Globus pallidus (tissue), 1 donor: Measurements from ENCODE around the gene PCDHB10.
"Not testable (repeated sequence)": the region's sequence is repeated elsewhere in the genome, so short reads cannot be mapped to it uniquely, and the experiment has no call there.

Experiments used
- DNase-seq: peaks from one replicate; pipeline ENCODE4 v3.0.0-alpha.2; 2015; ENCODE audit warnings: low spot score

PCDHB10 gene

GRCh38 chr5:141192110-141192725 lies at the start of gene PCDHB10:
PCDHB10 (plus strand) TSS chr5:141192353; CDS start chr5:141192553, 200 bp downstream.
- peak; percentile 27 for DNase-seq

GRCh38 chr5:141149812-141150211 lies 42.3 kb upstream of the PCDHB10 start, which contains the start of gene PCDHB6:
PCDHB6 (plus strand) TSS chr5:141150057; CDS start chr5:141150258, 201 bp downstream.
- no peak for DNase-seq

DNA sequence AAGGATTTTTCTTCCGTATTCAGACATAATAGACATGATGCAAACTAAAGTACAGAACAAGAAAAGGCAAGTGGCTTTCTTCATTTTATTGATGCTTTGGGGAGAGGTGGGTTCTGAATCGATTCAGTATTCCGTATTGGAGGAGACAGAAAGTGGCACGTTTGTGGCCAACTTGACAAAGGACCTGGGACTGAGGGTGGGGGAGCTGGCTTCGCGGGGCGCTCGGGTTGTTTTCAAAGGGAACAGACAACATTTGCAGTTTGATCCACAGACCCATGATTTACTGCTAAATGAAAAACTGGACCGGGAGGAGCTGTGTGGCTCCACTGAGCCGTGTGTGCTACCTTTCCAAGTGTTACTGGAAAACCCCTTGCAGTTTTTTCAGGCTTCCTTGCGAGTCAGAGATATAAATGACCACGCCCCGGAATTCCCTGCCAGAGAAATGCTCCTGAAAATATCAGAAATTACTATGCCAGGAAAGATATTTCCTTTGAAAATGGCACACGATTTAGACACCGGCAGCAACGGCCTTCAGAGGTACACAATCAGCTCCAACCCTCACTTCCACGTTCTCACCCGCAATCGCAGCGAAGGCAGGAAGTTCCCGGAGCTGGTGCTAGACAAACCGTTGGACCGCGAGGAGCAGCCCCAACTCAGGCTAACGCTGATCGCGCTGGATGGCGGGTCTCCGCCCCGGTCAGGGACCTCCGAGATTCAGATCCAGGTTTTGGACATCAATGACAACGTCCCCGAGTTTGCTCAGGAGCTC lies 41.7 kb upstream of the PCDHB10 start:
- no peak for DNase-seq

DNA sequence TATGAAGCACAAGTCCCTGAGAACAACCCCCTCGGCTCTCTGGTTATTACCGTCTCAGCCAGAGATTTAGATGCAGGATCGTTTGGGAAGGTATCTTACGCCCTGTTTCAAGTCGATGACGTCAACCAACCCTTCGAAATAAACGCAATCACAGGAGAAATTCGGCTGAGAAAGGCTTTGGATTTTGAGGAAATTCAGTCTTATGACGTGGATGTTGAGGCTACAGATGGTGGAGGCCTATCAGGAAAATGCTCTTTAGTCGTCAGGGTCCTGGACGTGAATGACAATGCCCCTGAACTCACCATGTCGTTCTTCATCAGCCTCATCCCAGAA lies 41.2 kb upstream of the PCDHB10 start:
- DNase-seq = no peak

- DNase-seq = not testable (repeated sequence)
These were observed 40.5 kb upstream of the PCDHB10 start for GRCh38 chr5:141151632-141152031.

GRCh38 chr5:141152096-141152495 lies 40.1 kb upstream of the PCDHB10 start:
- DNase-seq = not testable (repeated sequence)

DNA sequence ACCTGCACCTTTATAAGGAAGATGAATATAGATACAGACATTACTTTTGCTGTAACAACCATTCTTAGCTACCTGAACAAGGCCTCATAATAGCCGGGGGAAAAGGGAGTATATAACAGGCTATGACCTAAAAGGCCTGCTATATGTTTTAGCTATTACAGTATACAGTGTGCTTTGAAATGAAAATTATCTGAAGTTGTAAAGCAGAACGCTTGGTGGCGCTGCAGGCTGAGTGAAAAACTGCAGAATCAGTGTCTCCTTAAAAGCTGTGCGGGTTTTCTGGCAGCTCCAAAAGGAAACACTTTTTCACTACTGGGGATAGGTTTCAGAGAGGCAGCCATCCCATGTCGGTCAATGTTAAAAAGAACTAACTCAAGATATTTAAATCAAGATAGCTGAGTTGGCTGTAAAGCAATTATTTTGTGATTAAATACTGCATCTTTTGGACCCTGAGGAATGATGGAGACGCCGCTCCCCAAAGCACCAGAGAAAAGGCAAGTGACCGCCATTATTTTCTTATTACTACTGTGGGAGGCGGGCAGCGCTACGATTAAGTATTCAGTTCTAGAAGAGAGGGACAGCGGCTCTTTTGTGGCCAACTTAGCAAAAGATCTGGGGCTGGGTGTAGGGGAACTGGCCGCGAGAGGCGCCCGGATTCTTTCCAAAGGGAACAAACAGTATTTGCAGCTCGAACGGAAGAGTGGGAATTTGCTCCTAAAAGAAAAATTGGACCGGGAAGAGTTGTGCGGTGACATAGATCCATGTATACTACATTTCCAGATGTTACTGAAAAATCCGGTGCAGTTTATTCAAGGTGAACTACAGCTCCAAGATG lies 36.4 kb upstream of the PCDHB10 start:
- DNase-seq = no peak

DNA sequence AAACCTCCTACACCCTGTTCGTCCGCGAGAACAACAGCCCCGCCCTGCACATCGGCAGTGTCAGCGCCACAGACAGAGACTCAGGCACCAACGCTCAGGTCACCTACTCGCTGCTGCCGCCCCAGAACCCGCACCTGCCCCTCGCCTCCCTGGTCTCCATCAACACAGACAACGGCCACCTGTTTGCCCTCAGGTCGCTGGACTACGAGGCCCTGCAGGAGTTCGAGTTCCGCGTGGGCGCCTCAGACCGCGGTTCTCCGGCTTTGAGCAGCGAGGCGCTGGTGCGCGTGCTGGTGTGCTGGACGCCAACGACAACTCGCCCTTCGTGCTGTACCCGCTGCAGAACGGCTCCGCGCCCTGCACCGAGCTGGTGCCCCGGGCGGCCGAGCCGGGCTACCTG lies 34.8 kb upstream of the PCDHB10 start:
- not testable (repeated sequence) for DNase-seq

DNA sequence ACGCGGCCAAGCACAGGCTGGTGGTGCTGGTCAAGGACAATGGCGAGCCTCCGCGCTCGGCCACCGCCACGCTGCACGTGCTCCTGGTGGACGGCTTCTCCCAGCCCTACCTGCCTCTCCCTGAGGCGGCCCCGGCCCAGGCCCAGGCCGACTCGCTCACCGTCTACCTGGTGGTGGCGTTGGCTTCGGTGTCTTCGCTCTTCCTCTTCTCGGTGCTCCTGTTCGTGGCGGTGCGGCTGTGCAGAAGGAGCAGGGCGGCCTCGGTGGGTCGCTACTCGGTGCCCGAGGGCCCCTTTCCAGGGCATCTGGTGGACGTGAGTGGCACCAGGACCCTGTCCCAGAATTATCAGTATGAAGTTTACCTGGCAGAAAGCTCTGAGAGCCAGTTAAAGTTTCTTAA lies 34.3 kb upstream of the PCDHB10 start:
- DNase-seq = not testable (repeated sequence)

DNA sequence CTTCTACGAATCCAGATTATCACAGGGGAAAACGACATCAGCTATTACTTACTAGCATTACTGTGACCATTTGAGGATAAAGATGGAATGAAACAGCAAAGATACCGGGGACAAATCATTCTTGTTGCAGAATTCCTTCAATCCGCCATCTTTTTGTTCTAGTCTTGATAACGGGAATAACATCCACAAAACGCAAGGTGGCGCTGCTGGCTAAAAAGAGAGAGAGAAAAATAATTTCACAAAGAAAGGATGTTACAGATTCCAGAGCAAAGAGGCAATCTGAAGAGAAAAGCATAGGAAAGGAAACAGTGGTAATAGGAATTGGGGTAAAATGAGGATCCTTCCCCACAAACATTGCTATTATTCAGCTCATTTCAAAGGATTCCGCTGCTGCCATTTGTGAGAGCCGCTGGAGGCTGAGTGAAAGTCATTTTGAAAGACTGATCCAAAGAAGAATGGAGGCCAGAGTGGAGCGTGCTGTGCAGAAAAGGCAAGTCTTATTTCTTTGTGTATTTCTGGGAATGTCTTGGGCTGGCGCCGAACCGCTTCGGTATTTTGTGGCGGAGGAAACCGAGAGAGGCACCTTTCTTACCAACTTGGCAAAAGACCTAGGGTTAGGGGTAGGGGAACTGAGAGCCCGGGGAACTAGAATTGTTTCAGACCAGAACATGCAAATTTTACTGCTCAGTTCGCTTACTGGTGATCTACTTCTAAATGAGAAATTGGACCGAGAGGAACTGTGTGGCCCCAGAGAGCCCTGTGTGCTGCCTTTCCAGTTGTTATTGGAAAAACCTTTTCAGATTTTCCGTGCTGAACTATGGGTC lies 19.6 kb upstream of the PCDHB10 start, which contains the start of gene PCDHB7:
Gene PCDHB7, plus strand, starts transcription at position 264 of the 824 bp plus-strand sequence. Its CDS starts 192 bp downstream, at position 456.
- DNase-seq = peak; percentile 48

- not testable (repeated sequence) for DNase-seq
These were observed 17.7 kb upstream of the PCDHB10 start for GRCh38 chr5:141174291-141175104.

DNA sequence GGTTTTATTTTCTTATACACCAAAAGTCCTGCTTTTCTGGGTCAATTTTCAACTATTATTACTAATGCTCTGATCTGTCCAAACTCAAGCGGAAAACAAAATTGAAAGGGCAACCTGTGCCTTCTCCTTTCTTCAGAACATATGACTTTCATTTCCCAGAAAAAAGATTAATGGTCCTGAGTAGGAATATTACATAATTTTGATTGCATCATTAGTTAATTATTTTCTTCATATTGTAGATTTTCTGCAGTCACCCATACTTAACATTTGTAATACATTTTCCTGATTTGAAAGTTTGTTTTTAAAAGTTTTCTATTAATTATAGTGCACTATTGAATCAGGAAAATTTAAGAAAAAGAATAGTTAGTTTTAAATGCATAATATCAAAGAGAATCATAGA lies 16.2 kb upstream of the PCDHB10 start:
- DNase-seq = no peak

DNA sequence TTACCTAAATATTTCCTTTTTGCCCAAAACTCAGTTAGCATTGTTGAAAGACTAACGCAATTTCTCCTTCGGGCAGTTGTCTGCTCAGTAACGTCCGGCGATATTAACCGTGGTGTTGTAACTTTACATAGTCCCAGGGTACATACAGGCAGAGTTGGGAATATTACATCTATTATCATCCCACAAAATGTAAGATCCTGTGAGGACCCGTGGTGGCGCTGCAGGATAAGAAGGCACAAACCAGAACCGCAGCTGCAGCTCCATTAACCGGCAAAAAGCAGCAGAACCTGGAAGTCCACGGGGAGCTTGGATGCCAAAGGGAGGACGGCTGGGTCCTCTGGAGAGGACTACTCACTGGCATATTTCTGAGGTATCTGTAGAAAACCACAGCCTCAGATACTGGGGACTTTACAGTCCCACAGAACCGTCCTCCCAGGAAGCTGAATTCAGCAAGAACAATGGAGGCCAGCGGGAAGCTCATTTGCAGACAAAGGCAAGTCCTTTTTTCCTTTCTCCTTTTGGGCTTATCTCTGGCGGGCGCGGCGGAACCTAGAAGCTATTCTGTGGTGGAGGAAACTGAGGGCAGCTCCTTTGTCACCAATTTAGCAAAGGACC lies 14.5 kb upstream of the PCDHB10 start, which contains the start of gene PCDHB8:
Gene PCDHB8, plus strand, starts transcription at position 214 of the 615 bp plus-strand sequence. Its CDS starts 245 bp downstream, at position 459.
- DNase-seq = not testable (repeated sequence)

GRCh38 chr5:141179371-141179770 lies 12.8 kb upstream of the PCDHB10 start:
- DNase-seq = not testable (repeated sequence)

DNA sequence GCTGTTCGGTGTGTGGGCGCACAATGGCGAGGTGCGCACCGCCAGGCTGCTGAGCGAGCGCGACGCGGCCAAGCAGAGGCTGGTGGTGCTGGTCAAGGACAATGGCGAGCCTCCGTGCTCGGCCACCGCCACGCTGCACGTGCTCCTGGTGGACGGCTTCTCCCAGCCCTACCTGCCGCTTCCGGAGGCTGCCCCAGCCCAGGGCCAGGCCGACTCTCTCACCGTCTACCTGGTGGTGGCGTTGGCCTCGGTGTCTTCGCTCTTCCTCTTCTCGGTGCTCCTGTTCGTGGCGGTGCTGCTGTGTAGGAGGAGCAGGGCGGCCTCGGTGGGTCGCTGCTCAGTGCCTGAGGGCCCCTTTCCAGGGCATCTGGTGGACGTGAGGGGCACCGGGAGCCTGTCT lies 12.3 kb upstream of the PCDHB10 start:
- DNase-seq = not testable (repeated sequence)

DNA sequence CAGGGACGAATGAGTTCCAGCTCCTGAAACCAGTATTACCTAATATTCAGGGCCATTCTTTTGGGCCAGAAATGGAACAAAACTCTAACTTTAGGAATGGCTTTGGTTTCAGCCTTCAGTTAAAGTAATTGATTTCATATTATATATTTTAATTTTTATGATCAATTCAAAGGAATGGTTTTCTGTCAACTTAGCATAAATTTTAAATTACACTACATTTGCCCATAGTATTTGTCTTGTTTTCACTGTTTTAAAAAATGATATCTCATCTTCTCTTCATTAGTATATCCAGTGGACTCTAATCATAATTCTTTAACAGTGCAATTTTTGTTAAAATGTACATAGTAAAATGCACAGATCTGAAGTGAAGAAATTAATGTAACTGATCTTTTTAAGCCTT lies 11.8 kb upstream of the PCDHB10 start:
- no peak for DNase-seq

- DNase-seq = peak; percentile 61
These were observed 9.9 kb upstream of the PCDHB10 start, which contains the start of gene PCDHB16 for GRCh38 chr5:141182248-141182647. PCDHB16 (plus strand) TSS chr5:141182387; CDS start chr5:141182560, 173 bp downstream.

DNA sequence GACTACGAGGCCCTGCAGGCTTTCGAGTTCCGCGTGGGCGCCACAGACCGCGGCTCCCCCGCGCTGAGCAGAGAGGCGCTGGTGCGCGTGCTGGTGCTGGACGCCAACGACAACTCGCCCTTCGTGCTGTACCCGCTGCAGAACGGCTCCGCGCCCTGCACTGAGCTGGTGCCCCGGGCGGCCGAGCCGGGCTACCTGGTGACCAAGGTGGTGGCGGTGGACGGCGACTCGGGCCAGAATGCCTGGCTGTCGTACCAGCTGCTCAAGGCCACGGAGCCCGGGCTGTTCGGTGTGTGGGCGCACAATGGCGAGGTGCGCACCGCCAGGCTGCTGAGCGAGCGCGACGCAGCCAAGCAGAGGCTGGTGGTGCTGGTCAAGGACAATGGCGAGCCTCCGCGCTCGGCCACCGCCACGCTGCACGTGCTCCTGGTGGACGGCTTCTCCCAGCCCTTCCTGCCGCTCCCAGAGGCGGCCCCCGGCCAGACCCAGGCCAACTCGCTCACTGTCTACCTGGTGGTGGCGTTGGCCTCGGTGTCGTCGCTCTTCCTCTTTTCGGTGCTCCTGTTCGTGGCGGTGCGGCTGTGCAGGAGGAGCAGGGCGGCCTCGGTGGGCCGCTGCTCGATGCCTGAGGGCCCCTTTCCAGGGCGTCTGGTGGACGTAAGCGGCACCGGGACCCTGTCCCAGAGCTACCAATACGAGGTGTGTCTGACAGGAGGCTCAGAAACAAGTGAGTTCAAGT lies 7.9 kb upstream of the PCDHB10 start:
- not testable (repeated sequence) for DNase-seq

DNA sequence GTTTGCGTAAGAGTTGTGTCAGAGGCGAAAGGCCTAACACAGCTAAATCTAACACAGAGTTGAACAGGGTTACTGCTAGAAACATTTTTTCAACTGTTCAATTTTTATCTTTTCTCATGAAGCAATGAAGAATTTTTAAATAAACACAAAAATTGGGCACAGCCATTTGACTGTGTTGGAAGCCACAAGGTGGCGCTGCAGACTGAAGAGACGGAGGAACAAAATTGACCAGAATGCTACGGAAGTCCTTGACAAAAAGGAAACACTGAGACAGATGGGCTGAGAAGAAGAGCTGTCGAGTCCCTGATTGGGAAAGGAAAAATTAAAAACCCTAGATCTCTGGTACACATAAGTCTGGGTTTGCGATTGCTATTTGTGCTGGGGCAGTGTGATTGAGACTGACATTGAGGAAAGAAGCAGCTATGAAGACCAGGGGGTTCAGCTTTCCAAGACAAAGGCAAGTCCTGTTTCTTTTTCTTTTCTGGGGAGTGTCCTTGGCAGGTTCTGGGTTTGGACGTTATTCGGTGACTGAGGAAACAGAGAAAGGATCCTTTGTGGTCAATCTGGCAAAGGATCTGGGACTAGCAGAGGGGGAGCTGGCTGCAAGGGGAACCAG lies 5.1 kb upstream of the PCDHB10 start, which contains the start of gene PCDHB9:
Gene PCDHB9, plus strand, starts transcription at position 265 of the 616 bp plus-strand sequence. Its CDS starts 158 bp downstream, at position 423.
- DNase-seq = no peak
